GF-D8 (cell line): ENCODE data around the gene AMPH.
"Not testable (repeated sequence)": the region's sequence is repeated elsewhere in the genome, so short reads cannot be mapped to it uniquely, and the experiment has no call there.

Experiments
- DNase-seq: peaks from one replicate; lab custom pipeline; 2025; lab: John Stamatoyannopoulos, UW

The AMPH gene

GRCh38 chr7:38350777-38351176 is 280.4 kb downstream of the AMPH start:
- DNase-seq = not testable (repeated sequence)

DNA sequence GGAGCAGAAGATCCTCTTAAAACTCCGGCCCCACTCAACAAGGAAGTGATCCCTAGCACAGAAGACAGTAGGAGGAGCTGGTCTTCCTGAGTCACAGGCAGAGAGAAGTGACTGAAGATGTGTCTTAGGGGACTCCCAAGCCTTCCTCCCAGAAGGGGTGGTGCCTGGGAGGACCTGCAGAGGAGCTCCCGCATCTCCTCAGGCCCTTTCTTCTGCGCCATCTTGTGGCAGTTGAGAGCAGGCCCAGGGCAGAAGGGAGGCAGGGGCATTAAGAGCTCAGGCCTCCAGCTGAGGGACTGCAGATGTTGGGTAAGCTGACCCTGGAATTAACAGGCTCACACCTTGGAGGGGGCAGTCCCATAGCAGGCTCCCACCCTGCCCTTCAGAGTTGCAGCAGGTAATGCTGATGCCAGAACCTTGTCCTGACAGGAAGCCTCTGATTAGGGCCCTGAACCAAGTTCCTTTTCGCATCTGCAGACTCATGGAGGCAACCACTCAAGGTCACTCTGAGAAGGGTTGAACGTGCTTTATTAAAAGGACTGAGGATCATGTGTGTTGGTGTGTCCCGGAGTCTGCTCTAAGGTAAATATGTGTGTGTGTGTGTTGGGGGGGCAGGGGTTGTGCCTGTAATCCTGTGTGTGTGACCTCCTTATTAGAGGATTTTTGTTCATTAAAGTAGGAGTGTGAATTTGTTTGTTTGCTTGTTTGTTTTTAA is 281.1 kb downstream of the AMPH start:
- DNase-seq = not testable (repeated sequence)

DNA sequence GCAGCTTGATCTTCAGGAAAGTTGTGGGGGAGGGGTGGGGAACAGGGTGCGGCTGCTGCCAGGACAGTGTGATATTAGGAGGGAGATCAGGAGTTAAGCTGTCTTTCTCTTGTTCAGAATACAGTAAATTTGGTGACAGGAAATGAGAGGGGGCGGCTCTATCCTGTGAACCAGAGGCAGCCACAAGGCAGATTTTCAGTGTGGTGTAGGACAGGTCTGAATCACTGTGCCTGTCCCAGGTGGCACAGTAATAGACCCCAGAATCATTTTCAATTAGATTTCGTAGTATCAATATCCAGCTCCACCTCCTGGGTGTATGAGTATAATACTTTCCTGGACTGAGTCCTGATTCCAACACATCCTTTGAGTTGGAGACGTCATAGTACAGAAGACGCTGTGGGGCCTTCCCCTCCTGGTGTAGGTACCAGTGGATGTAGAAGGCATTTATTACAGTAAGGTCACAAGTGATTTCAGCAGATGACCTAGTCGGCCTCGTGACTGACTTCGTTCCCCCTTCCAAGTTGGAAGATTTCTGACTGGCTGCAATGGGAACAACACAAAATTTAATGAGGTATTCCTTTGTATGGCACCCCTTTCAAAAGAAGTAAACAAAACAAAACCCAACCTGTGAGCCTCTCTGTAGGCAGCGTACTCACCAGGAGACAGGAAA is 281.9 kb downstream of the AMPH start:
- not testable (repeated sequence) for DNase-seq

GRCh38 chr7:38345299-38346172 is 285.6 kb downstream of the AMPH start:
- DNase-seq = peak; percentile 58

DNA sequence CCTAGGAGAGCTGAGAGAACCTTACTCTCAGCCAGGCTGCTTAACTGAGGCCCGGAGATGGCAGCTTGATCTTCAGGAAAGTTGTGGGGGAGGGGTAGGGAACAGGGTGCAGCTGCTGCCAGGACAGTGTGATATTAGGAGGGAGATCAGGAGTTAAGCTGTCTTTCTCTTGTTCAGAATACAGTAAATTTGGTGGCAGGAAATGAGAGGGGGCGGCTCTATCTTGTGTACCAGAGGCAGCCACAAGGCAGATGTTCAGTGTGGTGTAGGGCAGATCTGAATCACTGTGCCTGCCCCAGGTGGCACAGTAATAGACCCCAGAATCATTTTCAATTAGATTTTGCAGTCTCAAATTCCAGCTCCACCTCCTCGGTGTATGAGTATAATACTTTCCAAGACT is 286.4 kb downstream of the AMPH start:
- not testable (repeated sequence) for DNase-seq

GRCh38 chr7:38342135-38342534 is 289.0 kb downstream of the AMPH start:
- DNase-seq = peak; percentile 28

DNA sequence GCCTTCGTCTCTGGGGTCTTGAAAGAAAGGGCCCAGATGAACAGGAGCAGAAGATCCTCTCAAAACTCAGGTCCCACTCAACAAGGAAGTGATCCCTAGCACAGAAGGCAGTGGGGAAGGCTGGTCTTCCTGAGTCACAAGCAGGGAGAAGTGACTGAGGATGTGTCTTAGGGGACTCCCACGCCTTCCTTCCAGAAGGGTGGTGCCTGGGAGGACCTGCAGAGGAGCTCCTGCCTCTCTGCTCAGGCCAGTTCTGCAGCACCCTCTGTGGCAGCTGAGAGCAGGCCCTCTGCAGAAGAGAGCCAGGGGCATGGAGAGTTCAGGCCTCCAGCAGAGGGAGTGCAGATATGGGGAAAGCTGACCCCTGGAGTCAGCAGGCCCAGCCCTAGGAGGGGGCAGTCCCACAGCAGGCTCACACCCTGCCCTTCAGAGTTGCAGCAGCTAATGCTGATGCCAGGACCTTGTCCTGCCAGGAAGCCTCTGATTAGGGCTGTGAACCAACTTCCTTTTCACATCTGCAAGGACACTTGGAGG is 289.9 kb downstream of the AMPH start:
- DNase-seq = peak; percentile 98

GRCh38 chr7:38339953-38340819 is 291.0 kb downstream of the AMPH start:
- no peak for DNase-seq

DNA sequence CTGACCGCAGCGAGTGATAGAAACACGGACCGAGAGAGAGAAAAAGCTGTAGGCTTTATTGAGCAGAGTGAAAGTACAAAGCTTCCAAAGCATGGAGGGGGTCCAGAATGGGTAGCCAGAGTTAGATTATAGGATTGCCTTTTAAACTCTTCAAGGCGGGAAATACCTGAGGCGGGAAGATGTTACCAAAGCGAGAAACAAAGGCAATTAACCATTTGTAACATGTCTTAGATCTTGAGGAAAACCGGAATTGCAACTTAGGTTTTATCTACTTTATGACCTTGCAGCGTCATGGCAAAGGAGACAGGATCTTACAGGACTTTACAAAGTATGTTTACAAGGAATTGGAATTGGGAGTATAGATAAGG is 295.0 kb downstream of the AMPH start:
- DNase-seq = not testable (repeated sequence)

DNA sequence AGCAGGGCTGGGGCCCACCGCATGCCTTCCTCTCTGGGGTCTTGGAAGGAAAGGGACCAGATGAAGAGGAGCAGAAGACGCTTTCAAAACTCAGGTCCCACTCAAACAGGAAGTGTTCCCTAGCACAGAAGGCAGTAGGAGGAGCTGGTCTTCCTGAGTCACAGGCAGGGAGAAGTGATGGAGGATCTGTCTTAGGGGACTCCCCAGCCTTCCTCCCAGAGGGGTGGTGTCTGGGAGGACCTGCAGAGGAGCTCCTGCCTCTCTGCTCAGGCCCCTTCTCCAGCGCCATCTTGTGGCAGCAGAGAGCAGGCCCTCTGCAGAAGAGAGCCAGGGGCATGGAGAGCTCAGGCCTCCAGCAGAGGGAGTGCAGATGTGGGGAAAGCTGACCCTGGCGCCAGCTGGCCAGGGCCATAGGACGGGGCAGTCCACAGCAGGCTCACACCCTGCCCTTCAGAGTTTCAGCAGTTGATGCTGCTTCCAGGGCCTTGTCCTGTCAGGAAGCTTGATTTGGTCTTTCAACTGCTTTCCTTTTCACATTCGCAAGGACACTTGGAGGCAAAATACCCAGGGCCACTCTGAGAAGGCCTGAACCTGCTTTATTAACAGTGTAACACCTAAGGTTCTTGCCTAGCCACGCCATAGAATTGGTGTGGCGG is 295.6 kb downstream of the AMPH start:
- peak; percentile 88 for DNase-seq

- peak; percentile 63 for DNase-seq
Measured at GRCh38 chr7:38335128-38335491, 296.1 kb downstream of the AMPH start.

- DNase-seq = no peak
Measured at GRCh38 chr7:38334163-38334562, 297.0 kb downstream of the AMPH start.
